Measurements from ENCODE around the gene FBXL22. TPM values are rescaled to one million over a fixed set of nuclear protein-coding genes. Genes with fewer than 3 reads are reported as not detected.
A peak's percentile ranks its signal among the peaks of the same experiment; 100 is the strongest.

Gene FBXL22
- 0.60 and 0.88 TPM in 2 replicates for total RNA-seq (2014; rRNA removed; shearing (Covaris generic))

DNA sequence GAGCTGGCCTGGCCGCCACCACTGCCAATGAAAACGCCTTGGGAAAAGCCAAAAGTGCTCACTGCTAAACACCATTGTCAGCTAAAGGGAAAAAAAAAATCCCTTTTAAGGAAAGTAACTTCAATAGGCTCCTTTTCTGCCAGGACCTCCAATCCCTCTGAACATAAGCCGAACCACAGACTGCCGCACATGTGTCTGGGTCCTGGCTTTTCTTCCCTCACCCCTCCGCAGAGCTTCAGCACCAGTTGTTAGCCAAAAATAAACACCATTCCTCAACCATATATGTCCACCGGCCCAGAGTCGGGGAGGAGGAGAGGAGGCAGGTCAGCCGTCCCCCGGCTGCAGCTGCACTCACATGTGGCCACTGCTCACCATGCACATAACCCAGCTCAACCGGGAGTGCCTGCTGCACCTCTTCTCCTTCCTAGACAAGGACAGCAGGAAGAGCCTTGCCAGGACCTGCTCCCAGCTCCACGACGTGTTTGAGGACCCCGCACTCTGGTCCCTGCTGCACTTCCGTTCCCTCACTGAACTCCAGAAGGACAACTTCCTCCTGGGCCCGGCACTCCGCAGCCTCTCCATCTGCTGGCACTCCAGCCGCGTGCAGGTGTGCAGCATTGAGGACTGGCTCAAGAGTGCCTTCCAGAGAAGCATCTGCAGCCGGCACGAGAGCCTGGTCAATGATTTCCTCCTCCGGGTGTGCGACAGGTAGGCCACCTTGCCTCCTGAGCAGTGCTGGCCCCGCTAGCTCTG, at the start of gene FBXL22:
TSS of gene FBXL22 (plus strand) at position 350 of the 753 bp plus-strand sequence. CDS start at position 356, 6 bp downstream.
- DNase-seq (ENCODE audit: low read depth), result no peak

GRCh38 chr15:63551400-63551799, 45.8 kb upstream of the FBXL22 start:
- peak; percentile 17 for DNase-seq (ENCODE audit: low read depth)

- DNase-seq (ENCODE audit: low read depth), result peak; percentile 83
Observed at GRCh38 chr15:63553388-63553791, 43.8 kb upstream of the FBXL22 start.

- DNase-seq (ENCODE audit: low read depth), result no peak
Observed at GRCh38 chr15:63554337-63554927, 42.8 kb upstream of the FBXL22 start.

DNA sequence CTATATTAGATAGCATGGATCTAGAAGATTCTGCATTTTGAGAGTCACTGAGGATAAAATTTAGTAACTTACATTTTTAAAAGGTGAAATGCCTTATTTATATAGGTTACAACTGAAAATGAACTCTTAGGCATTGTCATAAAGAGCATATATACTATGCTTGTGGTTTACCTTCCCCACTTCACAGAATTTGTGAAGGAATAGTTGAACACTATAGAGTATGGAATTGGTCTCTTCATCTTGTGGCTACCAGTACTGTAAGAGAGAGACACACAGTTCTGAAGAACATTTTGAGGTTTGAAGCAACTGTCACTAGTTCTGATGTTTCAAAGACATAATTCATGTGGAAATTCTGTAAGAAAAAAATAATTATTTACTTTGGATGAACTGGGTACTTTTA, 41.7 kb upstream of the FBXL22 start:
- no peak for DNase-seq (ENCODE audit: low read depth)

- no peak for DNase-seq (ENCODE audit: low read depth)
Observed at GRCh38 chr15:63556246-63556645, 40.9 kb upstream of the FBXL22 start.

- no peak for DNase-seq (ENCODE audit: low read depth)
Observed at GRCh38 chr15:63556736-63557135, 40.5 kb upstream of the FBXL22 start.

- DNase-seq (ENCODE audit: low read depth), result no peak
Observed at GRCh38 chr15:63559753-63560152, 37.4 kb upstream of the FBXL22 start.

DNA sequence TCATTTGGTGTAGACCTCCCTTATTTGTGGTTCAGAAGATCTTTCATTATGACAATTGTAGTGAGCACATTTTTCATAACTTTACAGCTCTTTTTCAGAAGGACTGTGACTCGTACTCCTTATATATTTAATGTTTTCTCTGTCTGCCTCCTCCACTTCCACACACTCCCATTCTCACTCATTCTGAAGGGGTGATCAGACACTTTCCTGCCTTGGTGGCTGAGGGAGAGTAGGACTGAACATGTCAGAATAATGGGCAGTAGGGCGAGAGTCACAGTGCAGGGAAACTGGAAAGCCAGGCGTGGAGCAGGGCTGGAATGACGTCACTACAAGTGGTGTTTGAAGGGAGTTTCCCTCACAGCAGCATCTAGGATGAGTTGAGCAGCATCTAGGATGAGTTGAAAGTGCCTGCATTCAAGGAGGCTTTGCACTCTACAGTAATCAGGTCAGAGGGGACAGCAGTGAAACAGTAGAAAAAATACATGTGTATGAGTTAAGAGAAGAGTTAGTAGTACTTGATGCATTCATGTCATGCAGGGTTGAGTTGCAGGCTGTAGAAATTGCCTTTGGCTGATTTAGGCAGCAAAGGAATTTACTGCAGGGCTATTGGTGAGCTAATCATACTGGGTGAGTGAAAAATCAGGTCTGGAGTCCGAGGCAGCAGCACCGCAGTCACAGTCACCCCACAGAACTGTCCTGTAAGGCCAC, 36.3 kb upstream of the FBXL22 start:
- no peak for DNase-seq (ENCODE audit: low read depth)

DNA sequence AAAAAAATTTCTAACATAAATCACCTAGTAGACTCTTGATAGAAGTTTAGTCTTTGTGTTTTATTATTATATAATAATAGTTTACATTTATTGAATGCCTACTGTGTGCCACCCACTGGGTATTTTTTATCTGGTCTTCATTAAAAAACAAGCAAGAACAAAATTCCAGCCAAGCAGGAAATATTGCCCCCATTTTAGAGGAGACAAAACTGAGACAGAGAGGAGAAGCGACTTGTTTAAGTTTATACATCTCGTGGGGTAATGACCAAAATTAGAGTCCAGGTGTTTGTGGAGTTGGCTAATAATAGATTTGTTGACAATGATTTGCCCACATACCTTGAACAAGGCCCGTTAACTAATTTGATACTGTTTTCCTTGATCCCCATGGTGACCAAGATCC, 33.1 kb upstream of the FBXL22 start:
- DNase-seq (ENCODE audit: low read depth), result no peak

GRCh38 chr15:63565536-63566186, 31.5 kb upstream of the FBXL22 start:
- DNase-seq (ENCODE audit: low read depth), result no peak

GRCh38 chr15:63572749-63573464, 24.3 kb upstream of the FBXL22 start:
- DNase-seq (ENCODE audit: low read depth), result no peak

DNA sequence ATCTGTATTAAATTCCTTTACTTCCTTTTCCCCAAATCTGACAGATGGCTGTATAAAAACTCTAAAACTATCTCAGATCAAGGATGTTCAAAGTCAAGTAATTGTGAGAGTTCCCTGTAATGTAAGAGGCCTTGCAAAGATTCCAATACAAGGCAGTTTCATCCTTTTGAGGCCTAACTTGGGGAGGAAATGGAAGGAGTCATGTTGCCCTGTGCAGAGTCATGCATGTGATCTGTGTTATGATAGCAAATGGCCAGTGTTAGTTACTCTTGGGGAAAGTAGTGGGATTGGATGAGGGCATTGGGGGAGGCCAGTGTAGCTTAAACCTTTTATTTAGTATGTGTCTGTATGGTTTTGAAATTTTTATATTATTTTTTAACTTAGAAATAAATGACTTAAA, 23.7 kb upstream of the FBXL22 start:
- DNase-seq (ENCODE audit: low read depth), result no peak

DNA sequence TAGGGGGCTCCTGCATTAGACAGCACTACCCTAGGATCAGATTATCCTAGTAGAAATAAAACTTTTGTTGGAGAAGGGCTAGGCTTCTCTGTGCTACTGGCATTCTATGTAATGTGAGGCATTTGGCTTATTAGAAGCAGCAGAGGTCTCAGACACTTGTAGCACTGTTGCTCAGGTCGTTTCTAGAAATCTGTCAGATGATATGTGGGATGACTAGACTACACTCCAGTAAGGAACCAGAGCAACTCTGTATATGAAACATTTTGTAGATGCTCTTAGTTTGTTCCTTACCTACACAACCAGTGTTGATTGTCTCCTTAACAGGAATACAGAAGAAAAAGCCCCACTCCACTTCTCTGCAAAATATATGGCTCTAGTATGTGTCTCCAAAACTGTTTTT, 21.9 kb upstream of the FBXL22 start:
- no peak for DNase-seq (ENCODE audit: low read depth)

DNA sequence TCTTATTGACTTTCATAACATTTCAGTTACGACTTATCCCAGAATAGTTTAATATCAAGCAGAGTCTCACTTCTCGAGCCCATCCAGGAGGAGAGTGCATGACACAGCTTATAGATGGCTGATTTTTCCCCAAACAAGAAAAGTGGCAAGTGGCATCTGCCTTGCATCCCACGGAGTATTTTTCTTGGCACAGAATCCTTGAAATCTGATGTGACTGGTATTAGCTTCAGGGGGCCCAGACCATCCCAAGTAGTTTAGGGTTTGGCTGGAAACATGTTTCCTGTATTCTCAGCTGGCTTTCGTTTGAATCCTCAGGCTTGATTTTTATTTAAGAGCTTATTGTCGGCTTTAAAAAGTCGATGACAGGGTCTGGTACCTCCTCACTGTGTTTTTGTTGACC, 20.7 kb upstream of the FBXL22 start:
- peak; percentile 24 for DNase-seq (ENCODE audit: low read depth)

GRCh38 chr15:63582179-63582578, 15.0 kb upstream of the FBXL22 start:
- DNase-seq (ENCODE audit: low read depth), result no peak

GRCh38 chr15:63582718-63583426, 14.3 kb upstream of the FBXL22 start:
- peak; percentile 82 for DNase-seq (ENCODE audit: low read depth)

GRCh38 chr15:63586790-63587189, 10.4 kb upstream of the FBXL22 start:
- DNase-seq (ENCODE audit: low read depth), result no peak

- DNase-seq (ENCODE audit: low read depth), result peak; percentile 58
Observed at GRCh38 chr15:63587527-63587926, 9.7 kb upstream of the FBXL22 start.

- no peak for DNase-seq (ENCODE audit: low read depth)
Observed at GRCh38 chr15:63588826-63589225, 8.4 kb upstream of the FBXL22 start.
